Mesendoderm (in vitro differentiated cells): ENCODE measurements around the gene SWSAP1.

ENCODE experiments used
- DNase-seq: peaks from one replicate; pipeline ENCODE4 v3.0.0; 2013
- H2AK5ac ChIP-seq: 2 replicates; pipeline ENCODE4 v1.6.1; 2013; ENCODE audit warnings: low read length, inconsistent platforms
- H2BK120ac ChIP-seq: 2 replicates; pipeline ENCODE4 v1.6.1; 2013; ENCODE audit warnings: low read depth, mild to moderate bottlenecking, low read length, moderate library complexity, mixed read lengths
- H2BK15ac ChIP-seq: replicated peaks from 2 replicates; pipeline ENCODE4 v1.6.1; 2013; ENCODE audit warnings: low read depth, mild to moderate bottlenecking, moderate library complexity
- H2BK5ac ChIP-seq: 2 replicates; pipeline ENCODE4 v1.6.1; 2013; ENCODE audit warnings: low read length, inconsistent platforms
- H3K18ac ChIP-seq: 2 replicates; pipeline ENCODE4 v1.6.1; 2013; ENCODE audit warnings: mild to moderate bottlenecking, low read length, mixed read lengths
- H3K23ac ChIP-seq: one replicate; pipeline ENCODE4 v1.6.1; 2013; ENCODE audit warnings: low read length
- H3K27ac ChIP-seq: 2 replicates; pipeline ENCODE4 v1.5.1; 2013; ENCODE audit warnings: low read depth, mild to moderate bottlenecking, inconsistent platforms, low read length, moderate library complexity
- H3K27me3 ChIP-seq: 2 replicates; pipeline ENCODE4 v1.6.1; 2013; ENCODE audit warnings: low read length, control low read depth, mild to moderate bottlenecking, inconsistent platforms; ENCODE audit not compliant: insufficient read depth, poor library complexity
- H3K36me3 ChIP-seq: 2 replicates; pipeline ENCODE4 v1.6.1; 2013; ENCODE audit warnings: low read length, inconsistent platforms; ENCODE audit not compliant: control insufficient read depth, insufficient read depth
- H3K4ac ChIP-seq: one replicate; pipeline ENCODE4 v1.6.1; 2013; ENCODE audit warnings: low read depth, mild to moderate bottlenecking, low read length, moderate library complexity
- H3K4me1 ChIP-seq: 2 replicates; pipeline ENCODE4 v1.6.1; 2013; ENCODE audit warnings: low read depth, low read length, inconsistent platforms; ENCODE audit not compliant: control insufficient read depth
- H3K4me2 ChIP-seq: 2 replicates; pipeline ENCODE4 v1.6.1; 2013; ENCODE audit warnings: low read length
- H3K4me3 ChIP-seq: 2 replicates; pipeline ENCODE4 v1.5.1; 2013; ENCODE audit warnings: mild to moderate bottlenecking, low read length
- H3K56ac ChIP-seq: one replicate; pipeline ENCODE4 v1.6.1; 2013; ENCODE audit warnings: low read length
- H3K79me1 ChIP-seq: 2 replicates; pipeline ENCODE4 v1.6.1; 2013; ENCODE audit warnings: low read length, inconsistent platforms
- H3K79me2 ChIP-seq: 2 replicates; pipeline ENCODE4 v1.6.1; 2013; ENCODE audit warnings: mild to moderate bottlenecking, low read length; ENCODE audit not compliant: control insufficient read depth, insufficient read depth
- H3K9ac ChIP-seq: 2 replicates; pipeline ENCODE4 v1.6.1; 2013; ENCODE audit warnings: low read length, inconsistent platforms
- H4K5ac ChIP-seq: one replicate; pipeline ENCODE4 v1.6.1; 2013; ENCODE audit warnings: low read length
- H4K8ac ChIP-seq: one replicate; pipeline ENCODE4 v1.6.1; 2013; ENCODE audit warnings: low read depth, mild to moderate bottlenecking, control low read depth, low read length, moderate library complexity
- WGBS: extraction: QIAGEN DNeasy Blood & Tissue Kit; methylation state at CpG from one replicate; pipeline ENCODE4 v1.1.7; 2013; ENCODE audit warnings: low lambda C conversion rate, missing lambda C conversion rate; ENCODE audit not compliant: insufficient coverage; ENCODE audit errors: extremely low coverage; 5-methylcytosine and 5-hydroxymethylcytosine counted together

Gene SWSAP1

GRCh38 chr19:11397089-11397610 is 22.7 kb downstream of the SWSAP1 start:
- no peak overlapping the region for H4K8ac ChIP-seq
- H3K9ac ChIP-seq: no peak overlapping the region
- no peak overlapping the region for H3K4me3 ChIP-seq
- no peaks in the 10 kb centered on the region for H3K36me3 ChIP-seq
- H3K79me1 ChIP-seq: no peaks in the 10 kb centered on the region
- no peaks in the 10 kb centered on the region for H3K79me2 ChIP-seq
- no peak overlapping the region for H3K4me2 ChIP-seq
- no CpG with 5 or more reads among the region's 22 CpGs for WGBS
- peaks cover 2% of the 10 kb centered on the region for H3K4me1 ChIP-seq
- H3K4ac ChIP-seq: no peak overlapping the region
- no peak overlapping the region for H3K56ac ChIP-seq
- no peak overlapping the region for H2BK15ac ChIP-seq
- H3K23ac ChIP-seq: no peak overlapping the region
- no peak overlapping the region for H3K27ac ChIP-seq
- no peak overlapping the region for H3K18ac ChIP-seq
- no peaks in the 10 kb centered on the region for H3K27me3 ChIP-seq
- no peak overlapping the region for H2AK5ac ChIP-seq
- no peak overlapping the region for H2BK5ac ChIP-seq
- DNase-seq: no peak
- H2BK120ac ChIP-seq: no peak overlapping the region
- H4K5ac ChIP-seq: no peak overlapping the region

- no CpG with 5 or more reads among the region's 9 CpGs for WGBS
- Histone ChIP-seq H2AK5ac (no peak overlapping the region), H3K4me2 (no peak overlapping the region), H2BK5ac (no peak overlapping the region), H3K79me2 (no peaks in the 10 kb centered on the region), H4K5ac (no peak overlapping the region), H3K27ac (no peak overlapping the region), H3K23ac (no peak overlapping the region), H2BK15ac (no peak overlapping the region), H3K27me3 (no peaks in the 10 kb centered on the region), H3K4me1 (peaks cover 2% of the 10 kb centered on the region), H3K9ac (no peak overlapping the region), H2BK120ac (no peak overlapping the region), H3K56ac (no peak overlapping the region), H3K4ac (no peak overlapping the region), H3K4me3 (no peak overlapping the region), H3K79me1 (no peaks in the 10 kb centered on the region), H4K8ac (no peak overlapping the region), H3K36me3 (no peaks in the 10 kb centered on the region), H3K18ac (no peak overlapping the region)
- DNase-seq: no peak
These were observed 25.2 kb downstream of the SWSAP1 start for GRCh38 chr19:11399667-11400066.

GRCh38 chr19:11400798-11401197 is 26.3 kb downstream of the SWSAP1 start:
- no peak overlapping the region for H3K27ac ChIP-seq
- no peak overlapping the region for H3K56ac ChIP-seq
- no peak overlapping the region for H4K8ac ChIP-seq
- H2BK120ac ChIP-seq: no peak overlapping the region
- no peak overlapping the region for H3K4ac ChIP-seq
- H2BK15ac ChIP-seq: no peak overlapping the region
- no peak overlapping the region for H2BK5ac ChIP-seq
- no peaks in the 10 kb centered on the region for H3K79me1 ChIP-seq
- no peak overlapping the region for H3K4me2 ChIP-seq
- no peak overlapping the region for H3K9ac ChIP-seq
- no peak overlapping the region for H2AK5ac ChIP-seq
- H3K27me3 ChIP-seq: no peaks in the 10 kb centered on the region
- no CpG with 5 or more reads among the region's 1 CpG for WGBS
- no peak overlapping the region for H3K18ac ChIP-seq
- no peaks in the 10 kb centered on the region for H3K4me1 ChIP-seq
- H3K23ac ChIP-seq: no peak overlapping the region
- no peaks in the 10 kb centered on the region for H3K79me2 ChIP-seq
- DNase-seq: no peak
- H4K5ac ChIP-seq: no peak overlapping the region
- H3K4me3 ChIP-seq: no peak overlapping the region
- no peaks in the 10 kb centered on the region for H3K36me3 ChIP-seq

GRCh38 chr19:11401808-11402543 is 27.5 kb downstream of the SWSAP1 start:
- no peak overlapping the region for H2AK5ac ChIP-seq
- H3K4me1 ChIP-seq: no peaks in the 10 kb centered on the region
- no peak overlapping the region for H3K23ac ChIP-seq
- H2BK15ac ChIP-seq: no peak overlapping the region
- no peaks in the 10 kb centered on the region for H3K27me3 ChIP-seq
- no peak for DNase-seq
- H4K5ac ChIP-seq: no peak overlapping the region
- no peak overlapping the region for H2BK120ac ChIP-seq
- no peak overlapping the region for H2BK5ac ChIP-seq
- H3K9ac ChIP-seq: no peak overlapping the region
- H3K18ac ChIP-seq: no peak overlapping the region
- no peaks in the 10 kb centered on the region for H3K79me2 ChIP-seq
- H3K27ac ChIP-seq: no peak overlapping the region
- H3K4me3 ChIP-seq: no peak overlapping the region
- H3K4me2 ChIP-seq: no peak overlapping the region
- no peak overlapping the region for H4K8ac ChIP-seq
- no peaks in the 10 kb centered on the region for H3K36me3 ChIP-seq
- H3K79me1 ChIP-seq: no peaks in the 10 kb centered on the region
- WGBS: no CpG with 5 or more reads among the region's 9 CpGs
- no peak overlapping the region for H3K56ac ChIP-seq
- no peak overlapping the region for H3K4ac ChIP-seq

GRCh38 chr19:11404588-11405222 is 30.2 kb downstream of the SWSAP1 start:
- H2BK120ac ChIP-seq: no peak overlapping the region
- H3K4me1 ChIP-seq: no peaks in the 10 kb centered on the region
- no peaks in the 10 kb centered on the region for H3K27me3 ChIP-seq
- no peak overlapping the region for H3K4me2 ChIP-seq
- no peak overlapping the region for H3K56ac ChIP-seq
- no peak overlapping the region for H3K9ac ChIP-seq
- no peak overlapping the region for H3K23ac ChIP-seq
- no peaks in the 10 kb centered on the region for H3K79me2 ChIP-seq
- no peak overlapping the region for H2BK15ac ChIP-seq
- DNase-seq: no peak
- H4K5ac ChIP-seq: no peak overlapping the region
- H4K8ac ChIP-seq: no peak overlapping the region
- no peak overlapping the region for H3K4ac ChIP-seq
- H3K4me3 ChIP-seq: no peak overlapping the region
- no peak overlapping the region for H2AK5ac ChIP-seq
- H3K79me1 ChIP-seq: no peaks in the 10 kb centered on the region
- H2BK5ac ChIP-seq: no peak overlapping the region
- H3K36me3 ChIP-seq: no peaks in the 10 kb centered on the region
- H3K27ac ChIP-seq: no peak overlapping the region
- no CpG with 5 or more reads among the region's 9 CpGs for WGBS
- H3K18ac ChIP-seq: no peak overlapping the region
